Ishikawa (cell line): ENCODE measurements around the gene TOGARAM1.

Source experiments
- CEBPB ChIP-seq: IDR thresholded peaks from 2 replicates; pipeline ENCODE4 v1.6.1; 2012
- CREB1 ChIP-seq: IDR thresholded peaks from 2 replicates; pipeline ENCODE4 v1.6.1; 2012; ENCODE audit warnings: low read depth
- EGR1 ChIP-seq: IDR thresholded peaks from 2 replicates; pipeline ENCODE4 v1.6.1; 2012
- EP300 ChIP-seq: IDR thresholded peaks from 2 replicates; pipeline ENCODE4 v1.6.1; 2012; ENCODE audit warnings: borderline replicate concordance
- FOXM1 ChIP-seq: IDR thresholded peaks from 2 replicates; pipeline ENCODE4 v1.6.1; 2012; ENCODE audit warnings: low read depth, borderline replicate concordance
- MAX ChIP-seq: IDR thresholded peaks from 2 replicates; pipeline ENCODE4 v1.6.1; 2012
- NFIC ChIP-seq: IDR thresholded peaks from 2 replicates; pipeline ENCODE4 v1.6.1; 2012
- RAD21 ChIP-seq: IDR thresholded peaks from 2 replicates; pipeline ENCODE4 v1.6.1; 2012; ENCODE audit warnings: low read depth
- REST ChIP-seq: IDR thresholded peaks from 2 replicates; pipeline ENCODE4 v1.6.1; 2012; ENCODE audit warnings: low read depth, mild to moderate bottlenecking
- TAF1 ChIP-seq: IDR thresholded peaks from 2 replicates; pipeline ENCODE4 v1.6.1; 2012; ENCODE audit warnings: low read depth, mild to moderate bottlenecking
- TCF12 ChIP-seq: IDR thresholded peaks from 2 replicates; pipeline ENCODE4 v1.6.1; 2012; ENCODE audit warnings: low read depth
- TEAD4 ChIP-seq: IDR thresholded peaks from 2 replicates; pipeline ENCODE4 v1.6.1; 2012
- YY1 ChIP-seq: IDR thresholded peaks from 2 replicates; pipeline ENCODE4 v1.6.1; 2012; ENCODE audit warnings: low read depth
- ZBTB7A ChIP-seq: IDR thresholded peaks from 2 replicates; pipeline ENCODE4 v1.6.1; 2012; ENCODE audit warnings: low read depth
- TF ChIP-seq, protein P1 (sequence below): IDR thresholded peaks from 2 replicates; pipeline ENCODE4 v1.6.1; 2012

Gene TOGARAM1

GRCh38 chr14:44940211-44940610 is 21.8 kb upstream of the TOGARAM1 start:
- TF ChIP-seq EP300: no peak
- TF ChIP-seq TAF1: no peak
- TF ChIP-seq CEBPB: no peak
- TF ChIP-seq TEAD4: no peak
- no peak for TF ChIP-seq FOXM1
- TF ChIP-seq, protein P1, sequence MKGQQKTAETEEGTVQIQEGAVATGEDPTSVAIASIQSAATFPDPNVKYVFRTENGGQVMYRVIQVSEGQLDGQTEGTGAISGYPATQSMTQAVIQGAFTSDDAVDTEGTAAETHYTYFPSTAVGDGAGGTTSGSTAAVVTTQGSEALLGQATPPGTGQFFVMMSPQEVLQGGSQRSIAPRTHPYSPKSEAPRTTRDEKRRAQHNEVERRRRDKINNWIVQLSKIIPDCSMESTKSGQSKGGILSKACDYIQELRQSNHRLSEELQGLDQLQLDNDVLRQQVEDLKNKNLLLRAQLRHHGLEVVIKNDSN: no peak
- TF ChIP-seq REST: no peak
- no peak for TF ChIP-seq EGR1
- no peak for TF ChIP-seq CREB1
- TF ChIP-seq NFIC: no peak
- TF ChIP-seq MAX: no peak

DNA sequence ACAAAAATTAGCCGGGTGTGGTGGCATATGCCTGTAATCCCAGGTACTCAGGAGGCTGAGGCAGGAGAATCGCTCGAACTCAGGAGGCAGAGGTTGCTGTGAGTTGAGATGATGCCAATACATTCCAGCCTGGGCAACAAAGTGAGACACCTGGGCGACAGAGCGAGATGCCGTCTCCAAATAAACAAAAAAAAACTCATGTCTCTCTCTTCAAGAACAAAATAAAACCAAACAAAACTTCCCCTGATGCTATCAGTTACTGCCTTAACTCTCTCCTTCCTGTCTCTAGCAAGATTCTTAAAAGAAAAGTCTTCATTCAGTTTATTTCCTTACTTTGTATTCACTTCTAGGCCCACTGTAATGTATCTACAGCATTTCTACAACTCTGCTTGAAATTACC is 21.0 kb upstream of the TOGARAM1 start:
- TF ChIP-seq YY1 (no peak), RAD21 (no peak), TEAD4 (no peak)

DNA sequence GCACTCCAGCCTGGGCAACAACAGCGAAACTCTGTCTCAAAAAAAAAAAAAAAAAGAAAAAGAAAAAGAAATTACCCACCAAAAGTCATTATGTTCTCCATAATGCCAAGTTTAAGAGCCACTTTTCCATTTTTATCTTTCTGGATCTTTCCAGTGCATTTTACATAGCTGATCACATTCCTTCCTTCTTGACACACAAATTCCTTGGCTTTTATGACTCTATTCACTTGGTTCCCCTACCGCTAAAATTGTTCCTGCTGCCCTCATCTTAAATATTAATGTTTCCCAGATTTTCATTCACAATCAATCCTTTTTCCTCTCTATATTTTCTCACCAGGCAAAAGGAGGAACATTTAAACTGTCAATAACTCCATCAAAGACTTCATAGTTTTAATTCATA is 20.4 kb upstream of the TOGARAM1 start:
- TF ChIP-seq TEAD4: no peak
- no peak for TF ChIP-seq CREB1
- no peak for TF ChIP-seq EP300

DNA sequence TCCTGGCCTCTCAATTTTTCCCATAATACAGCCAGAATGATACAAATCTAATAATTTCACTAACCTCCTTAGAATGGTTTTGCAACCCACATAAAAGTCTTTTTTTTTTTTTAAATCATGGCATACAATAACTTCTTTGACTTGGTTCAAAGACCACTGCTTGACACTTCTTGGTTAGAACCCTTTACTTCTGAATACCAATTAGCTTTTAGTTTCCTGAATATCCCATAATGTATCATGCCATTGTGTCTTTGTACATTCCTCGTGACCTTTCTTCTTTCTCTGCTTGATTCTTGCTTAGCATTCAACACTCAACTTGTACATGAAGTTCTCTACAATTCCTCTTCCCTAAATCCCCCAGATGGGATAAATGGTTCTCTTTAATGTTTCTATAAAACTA is 19.6 kb upstream of the TOGARAM1 start:
- no peak for TF ChIP-seq CEBPB
- no peak for TF ChIP-seq RAD21
- TF ChIP-seq, protein P1: no peak
- no peak for TF ChIP-seq ZBTB7A
- no peak for TF ChIP-seq YY1
- no peak for TF ChIP-seq REST
- no peak for TF ChIP-seq TEAD4
- TF ChIP-seq NFIC: no peak
- TF ChIP-seq FOXM1: no peak
- no peak for TF ChIP-seq TAF1
- TF ChIP-seq EP300: no peak
- TF ChIP-seq EGR1: no peak
- TF ChIP-seq MAX: no peak
- no peak for TF ChIP-seq TCF12
- TF ChIP-seq CREB1: no peak

- TF ChIP-seq EP300 (no peak), CREB1 (no peak), NFIC (no peak), RAD21 (no peak), EGR1 (no peak), TAF1 (no peak), MAX (no peak), CEBPB (no peak), REST (no peak), TCF12 (no peak), ZBTB7A (no peak)
- TF ChIP-seq, protein P1: no peak
Measured at GRCh38 chr14:44944107-44944506, 17.9 kb upstream of the TOGARAM1 start.
